Neutrophil (primary cell): ENCODE measurements around the gene SPACA4.

Experiments
- H3K27ac ChIP-seq: fragments of 200-600 bp; sonication (generic); 2 replicates; pipeline ENCODE4 v1.5.1; 2016; ENCODE audit warnings: mild to moderate bottlenecking, moderate library complexity
- H3K27me3 ChIP-seq: fragments of 200-600 bp; sonication (generic); 2 replicates; pipeline ENCODE4 v1.6.0; 2016; ENCODE audit warnings: mild to moderate bottlenecking
- H3K36me3 ChIP-seq: fragments of 200-600 bp; sonication (generic); 2 replicates; pipeline ENCODE4 v1.5.1; 2017
- H3K4me1 ChIP-seq, 2 experiments: fragments of 200-600 bp in 1 of 2; sonication (generic) in 1 of 2; 1 replicate in 1 of 2; 2 replicates in 1 of 2; pipeline versions ENCODE4 v1.5.1 to v1.6.1; 2013 to 2016; ENCODE audit warnings: low read depth in 1 of 2, low read length in 1 of 2, mild to moderate bottlenecking in 1 of 2, moderate library complexity in 1 of 2; ENCODE audit not compliant: control insufficient read depth in 1 of 2, insufficient read depth in 1 of 2
- H3K4me3 ChIP-seq, 2 experiments: fragments of 200-600 bp in 1 of 2; sonication (generic) in 1 of 2; 1 replicate in 1 of 2; 2 replicates in 1 of 2; pipeline ENCODE4 v1.5.1; 2013 to 2016; ENCODE audit warnings: low read depth in 1 of 2, low read length in 1 of 2, mild to moderate bottlenecking in 1 of 2, moderate library complexity in 1 of 2
- H3K9me3 ChIP-seq: fragments of 200-600 bp; sonication (generic); 2 replicates; pipeline ENCODE4 v1.5.1; 2016
- CTCF ChIP-seq: fragments of 200-600 bp; sonication (generic); IDR thresholded peaks from 2 replicates; pipeline ENCODE4 v1.5.1; 2016; ENCODE audit warnings: antibody characterized with exemption

The SPACA4 gene

GRCh38 chr19:48598996-48599700 is 7.4 kb upstream of the SPACA4 start:
- no peaks in the 10 kb centered on the region for H3K4me1 ChIP-seq
- H3K9me3 ChIP-seq: no peaks in the 10 kb centered on the region
- no peak overlapping the region for H3K4me3 ChIP-seq
- H3K27me3 ChIP-seq: no peaks in the 10 kb centered on the region
- H3K27ac ChIP-seq: no peak overlapping the region
- no peak for TF ChIP-seq CTCF
- no peaks in the 10 kb centered on the region for H3K36me3 ChIP-seq

GRCh38 chr19:48600679-48601417 is 5.7 kb upstream of the SPACA4 start:
- Histone ChIP-seq H3K27me3 (no peaks in the 10 kb centered on the region), H3K4me1 (no peaks in the 10 kb centered on the region), H3K36me3 (no peaks in the 10 kb centered on the region), H3K9me3 (no peaks in the 10 kb centered on the region), H3K27ac (no peak overlapping the region), H3K4me3 (no peak overlapping the region)
- no peak for TF ChIP-seq CTCF

GRCh38 chr19:48603001-48603400 is 3.5 kb upstream of the SPACA4 start:
- Histone ChIP-seq H3K9me3 (no peaks in the 10 kb centered on the region), H3K36me3 (no peaks in the 10 kb centered on the region), H3K27ac (no peak overlapping the region), H3K4me1 (no peaks in the 10 kb centered on the region), H3K27me3 (no peaks in the 10 kb centered on the region), H3K4me3 (no peak overlapping the region)
- no peak for TF ChIP-seq CTCF

- no peak for TF ChIP-seq CTCF
- no peaks in the 10 kb centered on the region for H3K9me3 ChIP-seq
- H3K4me3 ChIP-seq: no peak overlapping the region
- H3K4me1 ChIP-seq: no peaks in the 10 kb centered on the region
- no peaks in the 10 kb centered on the region for H3K27me3 ChIP-seq
- no peaks in the 10 kb centered on the region for H3K36me3 ChIP-seq
- no peak overlapping the region for H3K27ac ChIP-seq
Measured at GRCh38 chr19:48603449-48603848, 3.1 kb upstream of the SPACA4 start.

GRCh38 chr19:48603850-48604249 is 2.7 kb upstream of the SPACA4 start:
- H3K27ac ChIP-seq: no peak overlapping the region
- H3K9me3 ChIP-seq: no peaks in the 10 kb centered on the region
- H3K4me1 ChIP-seq: no peaks in the 10 kb centered on the region
- H3K36me3 ChIP-seq: no peaks in the 10 kb centered on the region
- no peaks in the 10 kb centered on the region for H3K27me3 ChIP-seq
- H3K4me3 ChIP-seq: no peak overlapping the region
- no peak for TF ChIP-seq CTCF
